Measurements from ENCODE around the gene CCDC198.

DNA sequence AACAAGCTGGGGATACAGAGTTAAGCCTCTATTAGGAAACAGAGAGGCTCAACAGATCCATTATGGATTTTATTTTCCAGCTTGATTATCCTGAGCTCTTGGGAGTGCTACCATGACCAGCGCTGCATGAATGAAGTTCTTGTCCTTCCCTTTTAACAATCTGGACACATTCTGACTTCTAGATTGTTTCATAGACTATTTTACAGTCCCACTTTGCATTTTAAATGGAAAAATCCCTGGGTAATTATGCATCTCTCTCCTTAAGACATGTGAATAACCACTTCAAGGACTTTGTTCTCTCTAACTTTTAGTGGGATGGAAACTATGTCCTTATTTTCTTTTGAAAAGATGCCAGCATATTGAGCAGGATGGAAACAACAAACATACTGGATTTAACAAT is 2.0 kb downstream of the CCDC198 start:
- TF ChIP-seq, protein P1, sequence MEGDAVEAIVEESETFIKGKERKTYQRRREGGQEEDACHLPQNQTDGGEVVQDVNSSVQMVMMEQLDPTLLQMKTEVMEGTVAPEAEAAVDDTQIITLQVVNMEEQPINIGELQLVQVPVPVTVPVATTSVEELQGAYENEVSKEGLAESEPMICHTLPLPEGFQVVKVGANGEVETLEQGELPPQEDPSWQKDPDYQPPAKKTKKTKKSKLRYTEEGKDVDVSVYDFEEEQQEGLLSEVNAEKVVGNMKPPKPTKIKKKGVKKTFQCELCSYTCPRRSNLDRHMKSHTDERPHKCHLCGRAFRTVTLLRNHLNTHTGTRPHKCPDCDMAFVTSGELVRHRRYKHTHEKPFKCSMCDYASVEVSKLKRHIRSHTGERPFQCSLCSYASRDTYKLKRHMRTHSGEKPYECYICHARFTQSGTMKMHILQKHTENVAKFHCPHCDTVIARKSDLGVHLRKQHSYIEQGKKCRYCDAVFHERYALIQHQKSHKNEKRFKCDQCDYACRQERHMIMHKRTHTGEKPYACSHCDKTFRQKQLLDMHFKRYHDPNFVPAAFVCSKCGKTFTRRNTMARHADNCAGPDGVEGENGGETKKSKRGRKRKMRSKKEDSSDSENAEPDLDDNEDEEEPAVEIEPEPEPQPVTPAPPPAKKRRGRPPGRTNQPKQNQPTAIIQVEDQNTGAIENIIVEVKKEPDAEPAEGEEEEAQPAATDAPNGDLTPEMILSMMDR (IDR thresholded peaks at IDR 0.05; ENCODE audit: low read depth, low read length, poor library complexity, severe bottlenecking): no peak
- no peak for TF ChIP-seq EZH2phosphoT487 (IDR thresholded peaks at IDR 0.05; ENCODE audit: borderline replicate concordance, low read length)

Data from DOHH2 (cell line).